ENCODE data around the gene MYO5C. TPM values are rescaled to one million over a fixed set of nuclear protein-coding genes. Genes with fewer than 3 reads are reported as not detected.
"Not testable (repeated sequence)": the region's sequence is repeated elsewhere in the genome, so short reads cannot be mapped to it uniquely, and the experiment has no call there.

The MYO5C gene
- total RNA-seq, 1 donor from 2014 or later: 74.7 TPM

- Histone ChIP-seq H3K36me3 (no peaks in the 10 kb centered on the region), H3K4me1 (peaks cover 20% of the 10 kb centered on the region), H3K27me3 (ENCODE audit: low read depth) (no peaks in the 10 kb centered on the region), H3K27ac (peak overlapping the region; percentile 82), H3K9me3 (no peaks in the 10 kb centered on the region), H3K4me3 (peak overlapping the region; percentile 34)
- ATAC-seq (no peak), DNase-seq (no peak)
- intact Hi-C loops (cut with DNase I): no loop called here
- no peak for TF ChIP-seq CTCF (IDR thresholded peaks at IDR 0.05)
Measured at GRCh38 chr15:52288986-52289385, 6.6 kb downstream of the MYO5C start.

GRCh38 chr15:52288051-52288942 lies 7.3 kb downstream of the MYO5C start:
- Histone ChIP-seq H3K36me3 (no peaks in the 10 kb centered on the region), H3K9me3 (no peaks in the 10 kb centered on the region), H3K27ac (peak overlapping the region; percentile 82), H3K4me3 (peak overlapping the region; percentile 34), H3K4me1 (peaks cover 14% of the 10 kb centered on the region), H3K27me3 (ENCODE audit: low read depth) (no peaks in the 10 kb centered on the region)
- intact Hi-C loops (cut with DNase I): no loop called here
- TF ChIP-seq CTCF (IDR thresholded peaks at IDR 0.05): no peak
- DNase-seq (peak; percentile 87), ATAC-seq (peak; percentile 94 to 95)

- no peak overlapping the region for H3K4me3 ChIP-seq
- intact Hi-C loops (cut with DNase I): no loop called here
- no peaks in the 10 kb centered on the region for H3K36me3 ChIP-seq
- ATAC-seq (peak; percentile 41 to 64), DNase-seq (no peak)
- peak overlapping the region; percentile 82 for H3K27ac ChIP-seq
- H3K9me3 ChIP-seq: no peaks in the 10 kb centered on the region
- no peak for TF ChIP-seq CTCF (IDR thresholded peaks at IDR 0.05)
- H3K4me1 ChIP-seq: peaks cover 6% of the 10 kb centered on the region
- H3K27me3 ChIP-seq (ENCODE audit: low read depth): no peaks in the 10 kb centered on the region
Measured at GRCh38 chr15:52287114-52287513, 8.5 kb downstream of the MYO5C start.

GRCh38 chr15:52285941-52286340 lies 9.7 kb downstream of the MYO5C start:
- DNase-seq; intact Hi-C loops (cut with DNase I): not testable (repeated sequence)
- H3K4me1 ChIP-seq: peaks cover 12% of the 10 kb centered on the region

GRCh38 chr15:52284164-52284563 lies 11.4 kb downstream of the MYO5C start:
- ATAC-seq (no peak), DNase-seq (no peak)
- Histone ChIP-seq H3K27me3 (ENCODE audit: low read depth) (no peaks in the 10 kb centered on the region), H3K4me3 (no peak overlapping the region), H3K36me3 (peaks cover 3% of the 10 kb centered on the region), H3K9me3 (no peaks in the 10 kb centered on the region), H3K4me1 (peaks cover 12% of the 10 kb centered on the region), H3K27ac (no peak overlapping the region)
- intact Hi-C loops (cut with DNase I): no loop called here
- no peak for TF ChIP-seq CTCF (IDR thresholded peaks at IDR 0.05)

More at GRCh38 chr15:52285941-52286340, 9.7 kb downstream of the MYO5C start:
- H3K27me3 ChIP-seq (ENCODE audit: low read depth); ATAC-seq; H3K27ac ChIP-seq; H3K4me3 ChIP-seq; H3K9me3 ChIP-seq; H3K36me3 ChIP-seq: not testable (repeated sequence)

GRCh38 chr15:52283281-52283680 lies 12.3 kb downstream of the MYO5C start:
- H3K9me3 ChIP-seq: no peaks in the 10 kb centered on the region
- peaks cover 12% of the 10 kb centered on the region for H3K4me1 ChIP-seq
- no peak overlapping the region for H3K4me3 ChIP-seq
- intact Hi-C loops (cut with DNase I): no loop called here
- ATAC-seq (no peak), DNase-seq (no peak)
- no peak for TF ChIP-seq CTCF (IDR thresholded peaks at IDR 0.05)
- no peaks in the 10 kb centered on the region for H3K27me3 ChIP-seq (ENCODE audit: low read depth)
- H3K27ac ChIP-seq: no peak overlapping the region
- H3K36me3 ChIP-seq: peaks cover 12% of the 10 kb centered on the region

Measured in lower lobe of right lung (tissue), 2 donors.